H1 (cell line): Measurements from ENCODE around the gene ZNF835. TPM values are rescaled to one million over a fixed set of nuclear protein-coding genes. Genes with fewer than 3 reads are reported as not detected.

Source experiments
- CTCF ChIA-PET: fragments of 300-600 bp; sonication (Branson Sonifier 250); formaldehyde crosslinking; loops from one replicate; lab custom pipeline; 2021; ENCODE audit not compliant: partially characterized antibody; lab: Charles Lee
- POLR2A ChIA-PET: fragments of 300-600 bp; sonication (Branson Sonifier 250); formaldehyde crosslinking; loops from one replicate; lab custom pipeline; 2021; ENCODE audit warnings: inconsistent platforms; ENCODE audit not compliant: partially characterized antibody; lab: Charles Lee
- DNase-seq, 2 experiments: peaks; one replicate each; pipeline versions ENCODE4 v3.0.0 to v3.0.0-alpha.2; 2010 to 2022; ENCODE audit warnings: low spot score in 2 of 2, low read depth in 1 of 2, mixed read lengths in 1 of 2
- FAIRE-seq: peaks from 2 replicates; lab custom pipeline; 2011; peaks lifted over from hg19 to GRCh38; lab: Jason Lieb, UNC
- H2AFZ ChIP-seq: 2 replicates; pipeline ENCODE4 v1.8.1; 2012; ENCODE audit warnings: low read length, inconsistent platforms
- H2AK5ac ChIP-seq: 2 replicates; pipeline ENCODE4 v1.6.1; 2013; ENCODE audit warnings: low read depth, low read length
- H2BK120ac ChIP-seq: replicated peaks from 2 replicates; pipeline ENCODE3; 2013; ENCODE audit warnings: low read depth, low read length, inconsistent platforms
- H2BK12ac ChIP-seq: 2 replicates; pipeline ENCODE4 v1.6.1; 2013; ENCODE audit warnings: low read depth, low read length
- H2BK15ac ChIP-seq: 2 replicates; pipeline ENCODE4 v1.6.1; 2013; ENCODE audit warnings: low read length
- H2BK20ac ChIP-seq: 2 replicates; pipeline ENCODE4 v1.6.1; 2013; ENCODE audit warnings: low read length
- H2BK5ac ChIP-seq: 2 replicates; pipeline ENCODE4 v1.6.1; 2013; ENCODE audit warnings: low read depth, low read length
- H3K14ac ChIP-seq: 2 replicates; pipeline ENCODE4 v1.6.1; 2013; ENCODE audit warnings: inconsistent platforms; ENCODE audit not compliant: insufficient read length
- H3K18ac ChIP-seq: 2 replicates; pipeline ENCODE4 v1.6.1; 2013; ENCODE audit warnings: low read length; ENCODE audit errors: extremely low read depth
- H3K23ac ChIP-seq: 2 replicates; pipeline ENCODE4 v1.6.1; 2013; ENCODE audit warnings: inconsistent platforms; ENCODE audit not compliant: insufficient read length
- H3K23me2 ChIP-seq: 2 replicates; pipeline ENCODE4 v1.6.1; 2013; ENCODE audit warnings: low read depth, low read length
- H3K27ac ChIP-seq: 2 replicates; pipeline ENCODE4 v1.6.1; 2011; ENCODE audit warnings: low read depth, low read length, inconsistent platforms
- H3K27me3 ChIP-seq, 4 experiments: replicated peaks in 1 of 4; 1 replicate in 1 of 4; 2 replicates in 3 of 4; pipeline versions ENCODE4 v1.6.1 to v1.8.1; 2011 to 2013; ENCODE audit warnings: low read length in 3 of 4, mild to moderate bottlenecking in 3 of 4, inconsistent platforms in 2 of 4, mixed read lengths in 2 of 4, moderate library complexity in 1 of 4; ENCODE audit not compliant: control insufficient read depth in 3 of 4, insufficient read depth in 3 of 4; ENCODE audit errors: extremely low read depth in 1 of 4
- H3K36me3 ChIP-seq, 4 experiments: 2 replicates each; pipeline versions ENCODE4 v1.6.1 to v1.8.1; 2011 to 2013; ENCODE audit warnings: mild to moderate bottlenecking in 4 of 4, low read length in 3 of 4, moderate library complexity in 2 of 4, control low read depth in 1 of 4, inconsistent platforms in 1 of 4; ENCODE audit not compliant: insufficient read depth in 4 of 4, control insufficient read depth in 2 of 4
- H3K4ac ChIP-seq: replicated peaks from 2 replicates; pipeline ENCODE3; 2013; ENCODE audit warnings: low read length, low read depth, mixed read lengths, inconsistent platforms; ENCODE audit not compliant: insufficient read length
- H3K4me1 ChIP-seq, 4 experiments: replicated peaks in 1 of 4; 1 replicate in 1 of 4; 2 replicates in 3 of 4; pipeline versions ENCODE4 v1.6.1 to v1.8.1; 2011 to 2013; ENCODE audit warnings: low read length in 3 of 4, inconsistent platforms in 2 of 4, mixed read lengths in 1 of 4; ENCODE audit not compliant: insufficient read depth in 4 of 4, control insufficient read depth in 3 of 4
- H3K4me2 ChIP-seq, 2 experiments: 2 replicates each; pipeline versions ENCODE4 v1.6.1 to v1.8.1; 2011 to 2013; ENCODE audit warnings: low read depth in 2 of 2, low read length in 2 of 2, control low read depth in 1 of 2, inconsistent platforms in 1 of 2, mild to moderate bottlenecking in 1 of 2; ENCODE audit not compliant: insufficient read depth in 1 of 2
- H3K4me3 ChIP-seq, 4 experiments: fragments of 200-600, 300-600 bp in 1 of 4; sonication (generic), shearing (Covaris generic), sonication (Bioruptor Twin) in 1 of 4; 2 replicates each; pipeline versions ENCODE4 v1.5.1 to v1.8.1; 2011 to 2016; ENCODE audit warnings: low read length in 4 of 4, low read depth in 3 of 4, control low read depth in 2 of 4, inconsistent platforms in 2 of 4, mild to moderate bottlenecking in 2 of 4, mixed read lengths in 1 of 4, moderate library complexity in 1 of 4; ENCODE audit not compliant: insufficient read depth in 2 of 4; ENCODE audit errors: extremely low read depth in 1 of 4
- H3K56ac ChIP-seq: replicated peaks from 2 replicates; pipeline ENCODE3; 2013; ENCODE audit warnings: low read depth, mild to moderate bottlenecking, mixed read lengths, low read length, inconsistent platforms; ENCODE audit not compliant: insufficient read length
- H3K79me1 ChIP-seq: 2 replicates; pipeline ENCODE4 v1.6.1; 2013; ENCODE audit warnings: low read depth, low read length, control low read depth
- H3K79me2 ChIP-seq, 2 experiments: 2 replicates each; pipeline versions ENCODE4 v1.6.1 to v1.8.1; 2012 to 2013; ENCODE audit warnings: low read length in 2 of 2, mild to moderate bottlenecking in 2 of 2, inconsistent platforms in 1 of 2; ENCODE audit not compliant: insufficient read depth in 2 of 2, control insufficient read depth in 1 of 2
- H3K9ac ChIP-seq, 4 experiments: replicated peaks in 1 of 4; 1 replicate in 1 of 4; 2 replicates in 3 of 4; pipeline versions ENCODE4 v1.6.1 to v1.8.1; 2011 to 2013; ENCODE audit warnings: low read depth in 3 of 4, low read length in 3 of 4, control low read depth in 2 of 4, mild to moderate bottlenecking in 2 of 4, moderate library complexity in 2 of 4, inconsistent platforms in 1 of 4; ENCODE audit errors: extremely low read depth in 1 of 4
- H3K9me3 ChIP-seq, 2 experiments: 2 replicates each; pipeline versions ENCODE4 v1.6.1 to v1.8.1; 2012 to 2013; ENCODE audit warnings: mild to moderate bottlenecking in 2 of 2, moderate library complexity in 2 of 2, control low read depth in 1 of 2, inconsistent platforms in 1 of 2, low read depth in 1 of 2, low read length in 1 of 2, mixed read lengths in 1 of 2; ENCODE audit not compliant: insufficient read depth in 2 of 2
- H4K20me1 ChIP-seq, 2 experiments: replicated peaks in 1 of 2; 2 replicates each; pipeline versions ENCODE3 to v1.8.1; 2011 to 2013; ENCODE audit warnings: inconsistent platforms in 2 of 2, low read length in 2 of 2, mild to moderate bottlenecking in 1 of 2; ENCODE audit not compliant: insufficient read depth in 2 of 2, control insufficient read depth in 1 of 2
- H4K5ac ChIP-seq: 2 replicates; pipeline ENCODE4 v1.6.1; 2013; ENCODE audit warnings: low read length, low read depth, mixed read lengths, inconsistent platforms; ENCODE audit not compliant: insufficient read length
- H4K8ac ChIP-seq: 2 replicates; pipeline ENCODE4 v1.8.0; 2013; ENCODE audit warnings: mild to moderate bottlenecking, moderate library complexity, low read length, inconsistent platforms; ENCODE audit not compliant: insufficient read depth; ENCODE audit errors: extremely low read depth
- H4K91ac ChIP-seq: replicated peaks from 2 replicates; pipeline ENCODE3; 2013; ENCODE audit warnings: low read length, mixed read lengths, inconsistent platforms; ENCODE audit not compliant: insufficient read length
- CTBP2 ChIP-seq: IDR thresholded peaks from 2 replicates; pipeline ENCODE4 v1.7.0; 2011; ENCODE audit warnings: borderline replicate concordance, mild to moderate bottlenecking, moderate library complexity, mixed read lengths, low read length; ENCODE audit not compliant: insufficient read depth, insufficient read length
- GABPA ChIP-seq: IDR thresholded peaks from 2 replicates; pipeline ENCODE4 v1.6.1; 2011; ENCODE audit warnings: mild to moderate bottlenecking, low read length, moderate library complexity, borderline replicate concordance; ENCODE audit not compliant: insufficient read depth
- SIRT6 ChIP-seq: IDR thresholded peaks from one replicate; pipeline ENCODE4 v1.7.1; 2012; ENCODE audit warnings: low read length, inconsistent platforms
- SIX5 ChIP-seq: IDR thresholded peaks from 2 replicates; pipeline ENCODE4 v1.6.1; 2011; ENCODE audit warnings: mild to moderate bottlenecking, low read depth, low read length
- TCF12 ChIP-seq: IDR thresholded peaks from 2 replicates; pipeline ENCODE4 v1.6.1; 2011; ENCODE audit warnings: low read depth, mild to moderate bottlenecking, low read length
- ZNF274 ChIP-seq: IDR thresholded peaks from 2 replicates; pipeline ENCODE4 v1.7.0; 2012; ENCODE audit warnings: low read length, borderline replicate concordance; ENCODE audit errors: extremely low read depth
- WGBS, 2 experiments: shearing (Covaris generic) in 1 of 2; methylation state at CpG; one replicate each; pipeline versions ENCODE4 v1.1.6 to v1.1.7; 2013 to 2015; ENCODE audit warnings: low lambda C conversion rate in 2 of 2, mixed read lengths in 2 of 2, inconsistent platforms in 1 of 2, low coverage in 1 of 2, missing lambda C conversion rate in 1 of 2; ENCODE audit not compliant: insufficient replicate concordance in 2 of 2, insufficient coverage in 1 of 2, insufficient read length in 1 of 2; ENCODE audit errors: extremely low coverage in 1 of 2, missing lambda C conversion rate in 1 of 2; 5-methylcytosine and 5-hydroxymethylcytosine counted together
- polyA plus RNA-seq, 7 experiments: library from polyadenylated mRNA; depleted of rRNA in 3 of 7; stranded (reverse) in 5 of 7; unstranded in 2 of 7; fragments of >200 nt in 5 of 7; fragments of 200-250 nt in 2 of 7; gene quantifications; 1 replicate in 5 of 7; 2 replicates in 1 of 7; 4 replicates in 1 of 7; pipeline versions ENCODE4 v1.2.1 to v1.2.3, GENCODE V29; 2011 to 2013; ENCODE audit warnings: missing spikeins in 2 of 7, mixed read lengths in 2 of 7
- total RNA-seq: library from RNA; stranded (reverse); fragmentation: NEBNext Ultra II Directional; extraction: Animal tissue kit (Norgen Biotek cat#: 25700); gene quantifications from 2 replicates; pipeline ENCODE4 v1.2.1, GENCODE V29; 2021

ZNF835 gene
- total and polyA plus RNA-seq, 2 of the 8 experiments (the other 6 are each of a cell fraction or from before 2014, with no cell fraction given): 0.02 to 1.8 TPM

- no peak overlapping the region for H3K14ac ChIP-seq
- no peak overlapping the region for H2BK5ac ChIP-seq
- no peak overlapping the region for H2BK20ac ChIP-seq
- no peaks in the 10 kb centered on the region for H3K23me2 ChIP-seq
- no peaks in the 10 kb centered on the region for H3K27me3 ChIP-seq
- FAIRE-seq: no peak
- no peak overlapping the region for H2AK5ac ChIP-seq
- H4K91ac ChIP-seq: no peak overlapping the region
- H3K79me2 ChIP-seq: no peaks in the 10 kb centered on the region
- no peak overlapping the region for H2BK120ac ChIP-seq
- no peaks in the 10 kb centered on the region; a peak in 1 of 8 replicates for H3K36me3 ChIP-seq
- H4K8ac ChIP-seq: no peak overlapping the region
- H4K5ac ChIP-seq: no peak overlapping the region
- H3K9me3 ChIP-seq: peaks cover 52 to 76% of the 10 kb centered on the region in 2 experiments
- H2AFZ ChIP-seq: no peak overlapping the region
- H4K20me1 ChIP-seq: no peaks in the 10 kb centered on the region
- TF ChIP-seq TCF12: no peak
- no peak for TF ChIP-seq SIX5
- no peak for TF ChIP-seq GABPA
- no peak for TF ChIP-seq SIRT6
- TF ChIP-seq ZNF274: no peak
- TF ChIP-seq CTBP2: no peak
- H3K9ac ChIP-seq: no peak overlapping the region
- H2BK15ac ChIP-seq: no peak overlapping the region
- H2BK12ac ChIP-seq: no peak overlapping the region
- WGBS, 2 experiments: 88% methylated on average over 6 of the region's 6 CpGs; no CpG with 5 or more reads in 1 of the 2 experiments
- ChIA-PET CTCF (no interaction called here), POLR2A (no interaction called here)
- H3K56ac ChIP-seq: no peak overlapping the region
- no peaks in the 10 kb centered on the region for H3K4me1 ChIP-seq
- H3K4ac ChIP-seq: no peak overlapping the region
- H3K4me2 ChIP-seq: no peak overlapping the region
- H3K4me3 ChIP-seq: no peak overlapping the region
- H3K18ac ChIP-seq: no peak overlapping the region
- H3K79me1 ChIP-seq: no peaks in the 10 kb centered on the region
- no peak for DNase-seq
- H3K27ac ChIP-seq: no peak overlapping the region
- H3K23ac ChIP-seq: no peak overlapping the region
These were observed 46.7 kb upstream of the ZNF835 start for GRCh38 chr19:56718231-56718630.
